Measurements from ENCODE around the gene KCNC1.

The KCNC1 gene

GRCh38 chr11:17790453-17790852, 55.9 kb downstream of the KCNC1 start:
- H3K4me3 ChIP-seq (ENCODE audit: low read length), result no peak overlapping the region
- DNase-seq (ENCODE audit: low read depth), result peak; percentile 62
- H3K9me3 ChIP-seq (ENCODE audit: control insufficient read depth, low read length), result no peaks in the 10 kb centered on the region
- peaks cover 14% of the 10 kb centered on the region for H3K4me1 ChIP-seq (ENCODE audit: control insufficient read depth, insufficient read depth, low read length)
- peaks cover 3% of the 10 kb centered on the region for H3K27me3 ChIP-seq (replicated peaks; ENCODE audit: control insufficient read depth, insufficient read depth, low read length)
- no peak overlapping the region for H3K9ac ChIP-seq (ENCODE audit: low read length)
- H3K36me3 ChIP-seq (ENCODE audit: control insufficient read depth, insufficient read depth, low read length, severe bottlenecking), result no peaks in the 10 kb centered on the region

GRCh38 chr11:17791144-17791543, 56.6 kb downstream of the KCNC1 start:
- H3K4me1 ChIP-seq (ENCODE audit: control insufficient read depth, insufficient read depth, low read length), result peaks cover 14% of the 10 kb centered on the region
- no peak overlapping the region for H3K9ac ChIP-seq (ENCODE audit: low read length)
- no peak overlapping the region for H3K4me3 ChIP-seq (ENCODE audit: low read length)
- peaks cover 3% of the 10 kb centered on the region for H3K27me3 ChIP-seq (replicated peaks; ENCODE audit: control insufficient read depth, insufficient read depth, low read length)
- H3K36me3 ChIP-seq (ENCODE audit: control insufficient read depth, insufficient read depth, low read length, severe bottlenecking), result no peaks in the 10 kb centered on the region
- H3K9me3 ChIP-seq (ENCODE audit: control insufficient read depth, low read length), result no peaks in the 10 kb centered on the region
- peak; percentile 37 for DNase-seq (ENCODE audit: low read depth)

GRCh38 chr11:17792161-17792560, 57.6 kb downstream of the KCNC1 start:
- H3K36me3 ChIP-seq (ENCODE audit: control insufficient read depth, insufficient read depth, low read length, severe bottlenecking), result no peaks in the 10 kb centered on the region
- H3K4me1 ChIP-seq (ENCODE audit: control insufficient read depth, insufficient read depth, low read length), result peaks cover 8% of the 10 kb centered on the region
- DNase-seq (ENCODE audit: low read depth), result no peak
- peaks cover 3% of the 10 kb centered on the region for H3K27me3 ChIP-seq (replicated peaks; ENCODE audit: control insufficient read depth, insufficient read depth, low read length)
- H3K9ac ChIP-seq (ENCODE audit: low read length), result no peak overlapping the region
- no peak overlapping the region for H3K4me3 ChIP-seq (ENCODE audit: low read length)
- H3K9me3 ChIP-seq (ENCODE audit: control insufficient read depth, low read length), result no peaks in the 10 kb centered on the region

- Histone ChIP-seq H3K9me3 (ENCODE audit: control insufficient read depth, low read length) (no peaks in the 10 kb centered on the region), H3K4me1 (ENCODE audit: control insufficient read depth, insufficient read depth, low read length) (peaks cover 5% of the 10 kb centered on the region), H3K9ac (ENCODE audit: low read length) (no peak overlapping the region), H3K4me3 (ENCODE audit: low read length) (no peak overlapping the region), H3K36me3 (ENCODE audit: control insufficient read depth, insufficient read depth, low read length, severe bottlenecking) (no peaks in the 10 kb centered on the region), H3K27me3 (replicated peaks; ENCODE audit: control insufficient read depth, insufficient read depth, low read length) (peaks cover 3% of the 10 kb centered on the region)
- no peak for DNase-seq (ENCODE audit: low read depth)
Measured at GRCh38 chr11:17793642-17794170, 59.1 kb downstream of the KCNC1 start.

GRCh38 chr11:17794981-17795380, 60.4 kb downstream of the KCNC1 start:
- no peak for DNase-seq (ENCODE audit: low read depth)
- Histone ChIP-seq H3K36me3 (ENCODE audit: control insufficient read depth, insufficient read depth, low read length, severe bottlenecking) (no peaks in the 10 kb centered on the region), H3K9ac (ENCODE audit: low read length) (no peak overlapping the region), H3K4me3 (ENCODE audit: low read length) (no peak overlapping the region), H3K9me3 (ENCODE audit: control insufficient read depth, low read length) (no peaks in the 10 kb centered on the region), H3K27me3 (replicated peaks; ENCODE audit: control insufficient read depth, insufficient read depth, low read length) (peaks cover 3% of the 10 kb centered on the region), H3K4me1 (ENCODE audit: control insufficient read depth, insufficient read depth, low read length) (peaks cover 5% of the 10 kb centered on the region)

- no peak overlapping the region for H3K4me3 ChIP-seq (ENCODE audit: low read length)
- H3K36me3 ChIP-seq (ENCODE audit: control insufficient read depth, insufficient read depth, low read length, severe bottlenecking), result no peaks in the 10 kb centered on the region
- H3K9ac ChIP-seq (ENCODE audit: low read length), result no peak overlapping the region
- DNase-seq (ENCODE audit: low read depth), result no peak
- no peaks in the 10 kb centered on the region for H3K4me1 ChIP-seq (ENCODE audit: control insufficient read depth, insufficient read depth, low read length)
- peaks cover 3% of the 10 kb centered on the region for H3K27me3 ChIP-seq (replicated peaks; ENCODE audit: control insufficient read depth, insufficient read depth, low read length)
- H3K9me3 ChIP-seq (ENCODE audit: control insufficient read depth, low read length), result no peaks in the 10 kb centered on the region
Measured at GRCh38 chr11:17796154-17796553, 61.6 kb downstream of the KCNC1 start.

- Histone ChIP-seq H3K9me3 (ENCODE audit: control insufficient read depth, low read length) (no peaks in the 10 kb centered on the region), H3K4me1 (ENCODE audit: control insufficient read depth, insufficient read depth, low read length) (no peaks in the 10 kb centered on the region), H3K36me3 (ENCODE audit: control insufficient read depth, insufficient read depth, low read length, severe bottlenecking) (no peaks in the 10 kb centered on the region), H3K4me3 (ENCODE audit: low read length) (no peak overlapping the region), H3K27me3 (replicated peaks; ENCODE audit: control insufficient read depth, insufficient read depth, low read length) (peaks cover 3% of the 10 kb centered on the region), H3K9ac (ENCODE audit: low read length) (no peak overlapping the region)
- no peak for DNase-seq (ENCODE audit: low read depth)
Measured at GRCh38 chr11:17798253-17798652, 63.7 kb downstream of the KCNC1 start.

GRCh38 chr11:17798716-17799115, 64.1 kb downstream of the KCNC1 start:
- H3K4me1 ChIP-seq (ENCODE audit: control insufficient read depth, insufficient read depth, low read length), result no peaks in the 10 kb centered on the region
- H3K36me3 ChIP-seq (ENCODE audit: control insufficient read depth, insufficient read depth, low read length, severe bottlenecking), result no peaks in the 10 kb centered on the region
- no peak overlapping the region for H3K4me3 ChIP-seq (ENCODE audit: low read length)

GRCh38 chr11:17799147-17799546, 64.6 kb downstream of the KCNC1 start:
- DNase-seq (ENCODE audit: low read depth), result no peak

More at GRCh38 chr11:17798716-17799115, 64.1 kb downstream of the KCNC1 start:
- peaks cover 3% of the 10 kb centered on the region for H3K27me3 ChIP-seq (replicated peaks; ENCODE audit: control insufficient read depth, insufficient read depth, low read length)
- no peaks in the 10 kb centered on the region for H3K9me3 ChIP-seq (ENCODE audit: control insufficient read depth, low read length)
- no peak overlapping the region for H3K9ac ChIP-seq (ENCODE audit: low read length)
- DNase-seq (ENCODE audit: low read depth), result no peak

GRCh38 chr11:17801166-17801565, 66.6 kb downstream of the KCNC1 start:
- Histone ChIP-seq H3K27me3 (replicated peaks; ENCODE audit: control insufficient read depth, insufficient read depth, low read length) (peaks cover 2% of the 10 kb centered on the region), H3K4me3 (ENCODE audit: low read length) (no peak overlapping the region), H3K36me3 (ENCODE audit: control insufficient read depth, insufficient read depth, low read length, severe bottlenecking) (no peaks in the 10 kb centered on the region), H3K9me3 (ENCODE audit: control insufficient read depth, low read length) (no peaks in the 10 kb centered on the region), H3K9ac (ENCODE audit: low read length) (no peak overlapping the region), H3K4me1 (ENCODE audit: control insufficient read depth, insufficient read depth, low read length) (no peaks in the 10 kb centered on the region)
- DNase-seq (ENCODE audit: low read depth), result no peak

More at GRCh38 chr11:17799147-17799546, 64.6 kb downstream of the KCNC1 start:
- Histone ChIP-seq H3K9me3 (ENCODE audit: control insufficient read depth, low read length) (no peaks in the 10 kb centered on the region), H3K4me3 (ENCODE audit: low read length) (no peak overlapping the region), H3K9ac (ENCODE audit: low read length) (no peak overlapping the region), H3K36me3 (ENCODE audit: control insufficient read depth, insufficient read depth, low read length, severe bottlenecking) (no peaks in the 10 kb centered on the region), H3K4me1 (ENCODE audit: control insufficient read depth, insufficient read depth, low read length) (no peaks in the 10 kb centered on the region), H3K27me3 (replicated peaks; ENCODE audit: control insufficient read depth, insufficient read depth, low read length) (no peaks in the 10 kb centered on the region)

- H3K4me3 ChIP-seq (ENCODE audit: low read length), result no peak overlapping the region
- H3K4me1 ChIP-seq (ENCODE audit: control insufficient read depth, insufficient read depth, low read length), result no peaks in the 10 kb centered on the region
- H3K9ac ChIP-seq (ENCODE audit: low read length), result no peak overlapping the region
- no peaks in the 10 kb centered on the region for H3K9me3 ChIP-seq (ENCODE audit: control insufficient read depth, low read length)
- peaks cover 2% of the 10 kb centered on the region for H3K27me3 ChIP-seq (replicated peaks; ENCODE audit: control insufficient read depth, insufficient read depth, low read length)
- no peaks in the 10 kb centered on the region for H3K36me3 ChIP-seq (ENCODE audit: control insufficient read depth, insufficient read depth, low read length, severe bottlenecking)
- DNase-seq (ENCODE audit: low read depth), result no peak
Measured at GRCh38 chr11:17802491-17802890, 67.9 kb downstream of the KCNC1 start.

- Histone ChIP-seq H3K36me3 (ENCODE audit: control insufficient read depth, insufficient read depth, low read length, severe bottlenecking) (no peaks in the 10 kb centered on the region), H3K27me3 (replicated peaks; ENCODE audit: control insufficient read depth, insufficient read depth, low read length) (peaks cover 2% of the 10 kb centered on the region), H3K4me1 (ENCODE audit: control insufficient read depth, insufficient read depth, low read length) (no peaks in the 10 kb centered on the region), H3K9ac (ENCODE audit: low read length) (no peak overlapping the region), H3K9me3 (ENCODE audit: control insufficient read depth, low read length) (no peaks in the 10 kb centered on the region), H3K4me3 (ENCODE audit: low read length) (no peak overlapping the region)
- no peak for DNase-seq (ENCODE audit: low read depth)
Measured at GRCh38 chr11:17803754-17804334, 69.3 kb downstream of the KCNC1 start.
